Ovary (tissue), 3 donors: ENCODE results near the gene DLG1.

Experiments used
- CTCF ChIP-seq, 3 donors: fragments of 450-650 bp in 2 of 3; fragments of 200-600 bp in 1 of 3; IDR thresholded peaks; one replicate each; pipeline versions ENCODE4 v1.5.1 to v1.8.0; 2016 to 2022; ENCODE audit warnings: antibody characterized with exemption in 3 of 3, mild to moderate bottlenecking in 1 of 3
- EP300 ChIP-seq: sonication (generic); formaldehyde crosslinking; IDR thresholded peaks from one replicate; pipeline ENCODE4 v1.6.1; 2017; ENCODE audit warnings: antibody characterized with exemption
- POLR2A ChIP-seq: fragments of 450-650 bp; IDR thresholded peaks from one replicate; pipeline ENCODE4 v1.6.1; 2017; ENCODE audit warnings: antibody characterized with exemption, mild to moderate bottlenecking, moderate library complexity
- donor health status: DM: no; HTN: no; CAD: no.

- TF ChIP-seq POLR2A = no peak
- no peak for TF ChIP-seq EP300
- TF ChIP-seq CTCF (IDR thresholded peaks at IDR 0.05) = no peak
Observed at GRCh38 chr3:197093871-197094270, 204.5 kb downstream of the DLG1 start.
